GM12874 (cell line): ENCODE results near the gene FBXL16.

Experiments
- CTCF ChIP-seq: IDR thresholded peaks from 2 replicates; pipeline ENCODE4 v1.5.1; 2011; ENCODE audit warnings: low read depth, mild to moderate bottlenecking, control low read depth, low read length, moderate library complexity; ENCODE audit not compliant: insufficient read depth

The FBXL16 gene

GRCh38 chr16:679814-680624, 25.6 kb downstream of the FBXL16 start, which contains the start of gene STUB1:
TSS of gene STUB1 (plus strand) at chr16:680410. CDS start at chr16:680526, 116 bp downstream.
- no peak for TF ChIP-seq CTCF

GRCh38 chr16:678858-679813, 26.5 kb downstream of the FBXL16 start:
- TF ChIP-seq CTCF: no peak

- TF ChIP-seq CTCF: no peak
Measured at GRCh38 chr16:678209-678857, 27.3 kb downstream of the FBXL16 start.

- TF ChIP-seq CTCF: no peak
Measured at GRCh38 chr16:677316-678190, 28.0 kb downstream of the FBXL16 start.

- TF ChIP-seq CTCF: no peak
Measured at GRCh38 chr16:676913-677312, 28.7 kb downstream of the FBXL16 start.

- TF ChIP-seq CTCF: no peak
Measured at GRCh38 chr16:676565-676902, 29.1 kb downstream of the FBXL16 start.
